DOHH2 (cell line): ENCODE results near the gene MYPN.

Source experiments
- CTCF ChIP-seq: fragments of 200-600 bp; sonication (generic); IDR thresholded peaks from one replicate; pipeline ENCODE4 v1.5.1; 2014; ENCODE audit warnings: antibody characterized with exemption, mild to moderate bottlenecking, low read depth, low read length; ENCODE audit not compliant: poor library complexity, severe bottlenecking
- EZH2phosphoT487 ChIP-seq: fragments of 200-600 bp; sonication (generic); IDR thresholded peaks from 2 replicates; pipeline ENCODE4 v1.6.1; 2017; ENCODE audit warnings: borderline replicate concordance, mild to moderate bottlenecking, antibody characterized with exemption, low read length, moderate library complexity, mixed read lengths

- no peak for TF ChIP-seq CTCF
- TF ChIP-seq EZH2phosphoT487, result no peak
Measured at GRCh38 chr10:68251625-68252495, 142.6 kb downstream of the MYPN start.
